ENCODE data around the gene C1orf74. TPM values are rescaled to one million over a fixed set of nuclear protein-coding genes. Genes with fewer than 3 reads are reported as not detected.
A peak's percentile ranks its signal among the peaks of the same experiment; 100 is the strongest.

C1orf74 gene
- total RNA-seq, 1 donor from 2014 or later = 2.7 TPM

GRCh38 chr1:209785592-209785991 is 1.2 kb upstream of the C1orf74 start:
- peaks cover 5% of the 10 kb centered on the region for H3K9me3 Mint-ChIP-seq
- peaks cover 63% of the 10 kb centered on the region for H3K27me3 Mint-ChIP-seq (ENCODE audit: low read depth)
- no peak for DNase-seq (ENCODE audit: low read depth, low spot score)
- H3K27ac Mint-ChIP-seq (ENCODE audit: unreplicated experiment) = no peak overlapping the region
- TF ChIP-seq CTCF (conservative IDR thresholded peaks at IDR 0.05) = no peak
- H3K4me1 Mint-ChIP-seq = peaks cover 13% of the 10 kb centered on the region
- peaks cover 4% of the 10 kb centered on the region for H3K36me3 Mint-ChIP-seq (ENCODE audit: low read depth)
- H3K4me3 Mint-ChIP-seq = no peak overlapping the region

- Mint-ChIP-seq H3K4me1 (peaks cover 13% of the 10 kb centered on the region), H3K27ac (ENCODE audit: unreplicated experiment) (no peak overlapping the region), H3K9me3 (peaks cover 5% of the 10 kb centered on the region), H3K36me3 (ENCODE audit: low read depth) (peaks cover 4% of the 10 kb centered on the region), H3K4me3 (peak overlapping the region; percentile 95), H3K27me3 (ENCODE audit: low read depth) (peaks cover 41% of the 10 kb centered on the region)
- no peak for DNase-seq (ENCODE audit: low read depth, low spot score)
- TF ChIP-seq CTCF (conservative IDR thresholded peaks at IDR 0.05) = no peak
Observed at GRCh38 chr1:209783386-209783785, 973 bp downstream of the C1orf74 start.

GRCh38 chr1:209780268-209780667 is 4.1 kb downstream of the C1orf74 start:
- no peak overlapping the region for H3K4me3 Mint-ChIP-seq
- H3K36me3 Mint-ChIP-seq (ENCODE audit: low read depth) = peaks cover 4% of the 10 kb centered on the region
- peaks cover 13% of the 10 kb centered on the region for H3K4me1 Mint-ChIP-seq
- no peak overlapping the region for H3K27ac Mint-ChIP-seq (ENCODE audit: unreplicated experiment)
- H3K9me3 Mint-ChIP-seq = peaks cover 2% of the 10 kb centered on the region
- no peak for TF ChIP-seq CTCF (conservative IDR thresholded peaks at IDR 0.05)
- no peak for DNase-seq (ENCODE audit: low read depth, low spot score)
- H3K27me3 Mint-ChIP-seq (ENCODE audit: low read depth) = peaks cover 11% of the 10 kb centered on the region

GRCh38 chr1:209778102-209778501 is 6.3 kb downstream of the C1orf74 start:
- Mint-ChIP-seq H3K4me3 (no peak overlapping the region), H3K27ac (ENCODE audit: unreplicated experiment) (no peak overlapping the region), H3K27me3 (ENCODE audit: low read depth) (peaks cover 14% of the 10 kb centered on the region), H3K36me3 (ENCODE audit: low read depth) (no peaks in the 10 kb centered on the region), H3K9me3 (no peaks in the 10 kb centered on the region), H3K4me1 (no peaks in the 10 kb centered on the region)
- DNase-seq (ENCODE audit: low read depth, low spot score) = no peak
- no peak for TF ChIP-seq CTCF (conservative IDR thresholded peaks at IDR 0.05)

- TF ChIP-seq CTCF (conservative IDR thresholded peaks at IDR 0.05) = no peak
Observed at GRCh38 chr1:209777587-209777986, 6.8 kb downstream of the C1orf74 start.

GRCh38 chr1:209775678-209776077 is 8.7 kb downstream of the C1orf74 start:
- Mint-ChIP-seq H3K4me3 (no peak overlapping the region), H3K9me3 (no peaks in the 10 kb centered on the region), H3K27ac (ENCODE audit: unreplicated experiment) (no peak overlapping the region), H3K36me3 (ENCODE audit: low read depth) (no peaks in the 10 kb centered on the region), H3K4me1 (no peaks in the 10 kb centered on the region), H3K27me3 (ENCODE audit: low read depth) (peaks cover 14% of the 10 kb centered on the region)
- no peak for DNase-seq (ENCODE audit: low read depth, low spot score)
- no peak for TF ChIP-seq CTCF (conservative IDR thresholded peaks at IDR 0.05)

More at GRCh38 chr1:209777587-209777986, 6.8 kb downstream of the C1orf74 start:
- no peak for DNase-seq (ENCODE audit: low read depth, low spot score)
- Mint-ChIP-seq H3K9me3 (no peaks in the 10 kb centered on the region), H3K4me1 (no peaks in the 10 kb centered on the region), H3K27ac (ENCODE audit: unreplicated experiment) (no peak overlapping the region), H3K36me3 (ENCODE audit: low read depth) (no peaks in the 10 kb centered on the region), H3K4me3 (no peak overlapping the region), H3K27me3 (ENCODE audit: low read depth) (peaks cover 14% of the 10 kb centered on the region)

All from neural crest cell (in vitro differentiated cells).